ENCODE results near the gene EFNA3.

EFNA3 gene

DNA sequence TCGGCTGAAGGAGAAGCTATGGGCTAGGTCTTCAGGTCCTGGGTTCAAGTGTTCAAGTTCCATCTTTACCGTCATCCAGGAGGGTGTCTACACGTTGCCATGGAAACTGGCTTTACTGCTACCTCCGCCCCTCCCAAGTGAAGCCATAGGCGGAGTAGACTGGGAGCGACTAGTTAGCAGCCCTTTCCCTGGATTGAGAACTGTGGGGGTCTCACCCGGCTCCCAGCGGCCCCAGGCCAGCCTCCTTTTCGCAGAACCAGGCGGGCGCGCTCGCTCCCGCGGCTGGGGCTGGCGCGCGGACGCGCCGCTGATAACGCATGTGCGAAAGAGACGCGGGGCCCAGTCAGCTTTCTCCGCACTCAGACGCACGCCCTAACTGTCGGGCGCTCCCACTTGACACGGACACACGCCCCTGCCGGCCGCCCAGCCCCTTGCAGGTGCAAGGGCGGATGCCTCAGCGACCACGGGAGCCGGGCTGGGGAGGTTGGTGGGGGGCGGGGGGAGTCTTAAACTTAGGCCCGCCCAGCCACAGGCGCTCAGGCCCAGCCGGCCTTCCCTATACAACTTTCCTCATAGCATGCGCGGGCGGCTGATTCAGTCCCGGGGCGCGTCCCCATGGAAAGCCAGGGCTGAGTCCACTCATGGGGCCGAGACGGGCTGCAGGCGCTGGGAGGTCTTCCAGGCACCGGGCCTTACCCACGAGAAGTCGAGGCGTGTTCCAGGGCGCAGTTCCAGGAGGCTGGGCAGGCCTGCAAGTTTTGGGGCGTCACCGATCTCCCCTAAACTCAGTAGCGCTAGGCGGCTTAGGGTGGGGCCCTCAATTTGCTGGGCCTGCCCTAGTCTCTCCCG is 7.7 kb upstream of the EFNA3 start:
- Histone ChIP-seq H3K4me1 (ENCODE audit: control insufficient read depth, insufficient read depth, low read length) (peaks cover 5% of the 10 kb centered on the region; the same call in 1 of the 2 replicates), H3K36me3 (ENCODE audit: control insufficient read depth in 2 of 2, insufficient read depth in 1 of 2, low read length in 2 of 2) (peaks cover 0 to 5% of the 10 kb centered on the region in 2 experiments; a peak in 1 of 3 replicates), H3K27ac (ENCODE audit: extremely low read depth, low read depth, low read length) (no peak overlapping the region; the same call in 1 of the 2 replicates), H3K9me3 (ENCODE audit: control insufficient read depth, insufficient read depth, low read depth, low read length) (no peaks in the 10 kb centered on the region), H3K4me3 (ENCODE audit: low read depth, low read length) (peak overlapping the region; percentile 0; the same call in 1 of the 2 replicates)
- ChIA-PET CTCF (interaction anchor here (0.7 to 8.0 kb wide), 4 partner anchors 10 to 102 kb away, joined by 3 to 66 read pairs (median 8); partner anchors contain the start of gene KRTCAP2), POLR2A (interaction anchor here (0.6 kb wide), 1 partner anchor 10 kb away, joined by 3 read pairs; no protein-coding TSS in a partner anchor)
- TF ChIP-seq ZNF624 (tag by site-specific recombination; IDR thresholded peaks at IDR 0.05) (no peak), ZBTB48 (tag by site-specific recombination; IDR thresholded peaks at IDR 0.05) (0 out of 2 replicates have a peak, but pooled peaks have one; percentile 21), ZNF514 (tag by site-specific recombination; IDR thresholded peaks at IDR 0.05) (no peak), ZNF629 (tag by site-specific recombination; IDR thresholded peaks at IDR 0.05) (no peak), ZNF211 (tag by site-specific recombination; IDR thresholded peaks at IDR 0.05; ENCODE audit: low read depth) (no peak), ZNF791 (tag by site-specific recombination; IDR thresholded peaks at IDR 0.05) (no peak), ZEB2 (tag by site-specific recombination; IDR thresholded peaks at IDR 0.05) (peak; percentile 56), ZNF423 (tag by site-specific recombination; IDR thresholded peaks at IDR 0.05) (no peak), ZBTB17 (tag by site-specific recombination; IDR thresholded peaks at IDR 0.05) (peak; percentile 51; the same call in 1 of the 2 replicates), ZNF416 (tag by site-specific recombination; IDR thresholded peaks at IDR 0.05) (no peak), ZNF571 (tag by site-specific recombination; IDR thresholded peaks at IDR 0.05) (no peak), GFI1B (tag by site-specific recombination; IDR thresholded peaks at IDR 0.05) (no peak), IKZF3 (tag by site-specific recombination; IDR thresholded peaks at IDR 0.05) (no peak), ZNF585B (tag by site-specific recombination; IDR thresholded peaks at IDR 0.05) (no peak), ZBTB20 (tag by site-specific recombination; IDR thresholded peaks at IDR 0.05) (peak; percentile 27; the same call in 1 of the 2 replicates), FEZF1 (tag by site-specific recombination; IDR thresholded peaks at IDR 0.05) (no peak), ZNF121 (tag by site-specific recombination; IDR thresholded peaks at IDR 0.05) (peak; percentile 81), ZFP69B (tag by site-specific recombination; IDR thresholded peaks at IDR 0.05) (peak; percentile 64; the same call in 1 of the 2 replicates), ZNF311 (tag by site-specific recombination; IDR thresholded peaks at IDR 0.05; ENCODE audit: borderline replicate concordance) (no peak)
- TF ChIP-seq, protein P1, sequence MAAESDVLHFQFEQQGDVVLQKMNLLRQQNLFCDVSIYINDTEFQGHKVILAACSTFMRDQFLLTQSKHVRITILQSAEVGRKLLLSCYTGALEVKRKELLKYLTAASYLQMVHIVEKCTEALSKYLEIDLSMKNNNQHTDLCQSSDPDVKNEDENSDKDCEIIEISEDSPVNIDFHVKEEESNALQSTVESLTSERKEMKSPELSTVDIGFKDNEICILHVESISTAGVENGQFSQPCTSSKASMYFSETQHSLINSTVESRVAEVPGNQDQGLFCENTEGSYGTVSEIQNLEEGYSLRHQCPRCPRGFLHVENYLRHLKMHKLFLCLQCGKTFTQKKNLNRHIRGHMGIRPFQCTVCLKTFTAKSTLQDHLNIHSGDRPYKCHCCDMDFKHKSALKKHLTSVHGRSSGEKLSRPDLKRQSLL (tag by site-specific recombination; IDR thresholded peaks at IDR 0.05) = no peak
- TF ChIP-seq, protein P2, sequence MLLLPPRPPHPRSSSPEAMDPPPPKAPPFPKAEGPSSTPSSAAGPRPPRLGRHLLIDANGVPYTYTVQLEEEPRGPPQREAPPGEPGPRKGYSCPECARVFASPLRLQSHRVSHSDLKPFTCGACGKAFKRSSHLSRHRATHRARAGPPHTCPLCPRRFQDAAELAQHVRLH (tag by site-specific recombination; IDR thresholded peaks at IDR 0.05) = no peak
- TF ChIP-seq, protein P3, sequence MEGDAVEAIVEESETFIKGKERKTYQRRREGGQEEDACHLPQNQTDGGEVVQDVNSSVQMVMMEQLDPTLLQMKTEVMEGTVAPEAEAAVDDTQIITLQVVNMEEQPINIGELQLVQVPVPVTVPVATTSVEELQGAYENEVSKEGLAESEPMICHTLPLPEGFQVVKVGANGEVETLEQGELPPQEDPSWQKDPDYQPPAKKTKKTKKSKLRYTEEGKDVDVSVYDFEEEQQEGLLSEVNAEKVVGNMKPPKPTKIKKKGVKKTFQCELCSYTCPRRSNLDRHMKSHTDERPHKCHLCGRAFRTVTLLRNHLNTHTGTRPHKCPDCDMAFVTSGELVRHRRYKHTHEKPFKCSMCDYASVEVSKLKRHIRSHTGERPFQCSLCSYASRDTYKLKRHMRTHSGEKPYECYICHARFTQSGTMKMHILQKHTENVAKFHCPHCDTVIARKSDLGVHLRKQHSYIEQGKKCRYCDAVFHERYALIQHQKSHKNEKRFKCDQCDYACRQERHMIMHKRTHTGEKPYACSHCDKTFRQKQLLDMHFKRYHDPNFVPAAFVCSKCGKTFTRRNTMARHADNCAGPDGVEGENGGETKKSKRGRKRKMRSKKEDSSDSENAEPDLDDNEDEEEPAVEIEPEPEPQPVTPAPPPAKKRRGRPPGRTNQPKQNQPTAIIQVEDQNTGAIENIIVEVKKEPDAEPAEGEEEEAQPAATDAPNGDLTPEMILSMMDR (tag by site-specific recombination; IDR thresholded peaks at IDR 0.05) = peak; percentile 81
- TF ChIP-seq, protein P4, sequence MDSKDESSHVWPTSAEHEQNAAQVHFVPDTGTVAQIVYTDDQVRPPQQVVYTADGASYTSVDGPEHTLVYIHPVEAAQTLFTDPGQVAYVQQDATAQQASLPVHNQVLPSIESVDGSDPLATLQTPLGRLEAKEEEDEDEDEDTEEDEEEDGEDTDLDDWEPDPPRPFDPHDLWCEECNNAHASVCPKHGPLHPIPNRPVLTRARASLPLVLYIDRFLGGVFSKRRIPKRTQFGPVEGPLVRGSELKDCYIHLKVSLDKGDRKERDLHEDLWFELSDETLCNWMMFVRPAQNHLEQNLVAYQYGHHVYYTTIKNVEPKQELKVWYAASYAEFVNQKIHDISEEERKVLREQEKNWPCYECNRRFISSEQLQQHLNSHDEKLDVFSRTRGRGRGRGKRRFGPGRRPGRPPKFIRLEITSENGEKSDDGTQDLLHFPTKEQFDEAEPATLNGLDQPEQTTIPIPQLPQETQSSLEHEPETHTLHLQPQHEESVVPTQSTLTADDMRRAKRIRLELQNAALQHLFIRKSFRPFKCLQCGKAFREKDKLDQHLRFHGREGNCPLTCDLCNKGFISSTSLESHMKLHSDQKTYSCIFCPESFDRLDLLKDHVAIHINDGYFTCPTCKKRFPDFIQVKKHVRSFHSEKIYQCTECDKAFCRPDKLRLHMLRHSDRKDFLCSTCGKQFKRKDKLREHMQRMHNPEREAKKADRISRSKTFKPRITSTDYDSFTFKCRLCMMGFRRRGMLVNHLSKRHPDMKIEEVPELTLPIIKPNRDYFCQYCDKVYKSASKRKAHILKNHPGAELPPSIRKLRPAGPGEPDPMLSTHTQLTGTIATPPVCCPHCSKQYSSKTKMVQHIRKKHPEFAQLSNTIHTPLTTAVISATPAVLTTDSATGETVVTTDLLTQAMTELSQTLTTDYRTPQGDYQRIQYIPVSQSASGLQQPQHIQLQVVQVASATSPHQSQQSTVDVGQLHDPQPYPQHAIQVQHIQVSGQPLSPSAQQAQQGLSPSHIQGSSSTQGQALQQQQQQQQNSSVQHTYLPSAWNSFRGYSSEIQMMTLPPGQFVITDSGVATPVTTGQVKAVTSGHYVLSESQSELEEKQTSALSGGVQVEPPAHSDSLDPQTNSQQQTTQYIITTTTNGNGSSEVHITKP (tag by site-specific recombination; IDR thresholded peaks at IDR 0.05) = peak; percentile 90
- TF ChIP-seq, protein P5, sequence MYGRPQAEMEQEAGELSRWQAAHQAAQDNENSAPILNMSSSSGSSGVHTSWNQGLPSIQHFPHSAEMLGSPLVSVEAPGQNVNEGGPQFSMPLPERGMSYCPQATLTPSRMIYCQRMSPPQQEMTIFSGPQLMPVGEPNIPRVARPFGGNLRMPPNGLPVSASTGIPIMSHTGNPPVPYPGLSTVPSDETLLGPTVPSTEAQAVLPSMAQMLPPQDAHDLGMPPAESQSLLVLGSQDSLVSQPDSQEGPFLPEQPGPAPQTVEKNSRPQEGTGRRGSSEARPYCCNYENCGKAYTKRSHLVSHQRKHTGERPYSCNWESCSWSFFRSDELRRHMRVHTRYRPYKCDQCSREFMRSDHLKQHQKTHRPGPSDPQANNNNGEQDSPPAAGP (tag by site-specific recombination; IDR thresholded peaks at IDR 0.05) = 0 out of 2 replicates have a peak, but pooled peaks have one; percentile 14
- TF ChIP-seq, protein P6, sequence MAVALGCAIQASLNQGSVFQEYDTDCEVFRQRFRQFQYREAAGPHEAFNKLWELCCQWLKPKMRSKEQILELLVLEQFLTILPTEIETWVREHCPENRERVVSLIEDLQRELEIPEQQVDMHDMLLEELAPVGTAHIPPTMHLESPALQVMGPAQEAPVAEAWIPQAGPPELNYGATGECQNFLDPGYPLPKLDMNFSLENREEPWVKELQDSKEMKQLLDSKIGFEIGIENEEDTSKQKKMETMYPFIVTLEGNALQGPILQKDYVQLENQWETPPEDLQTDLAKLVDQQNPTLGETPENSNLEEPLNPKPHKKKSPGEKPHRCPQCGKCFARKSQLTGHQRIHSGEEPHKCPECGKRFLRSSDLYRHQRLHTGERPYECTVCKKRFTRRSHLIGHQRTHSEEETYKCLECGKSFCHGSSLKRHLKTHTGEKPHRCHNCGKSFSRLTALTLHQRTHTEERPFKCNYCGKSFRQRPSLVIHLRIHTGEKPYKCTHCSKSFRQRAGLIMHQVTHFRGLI (tag by site-specific recombination; IDR thresholded peaks at IDR 0.05) = peak; percentile 93
- TF ChIP-seq, protein P7, sequence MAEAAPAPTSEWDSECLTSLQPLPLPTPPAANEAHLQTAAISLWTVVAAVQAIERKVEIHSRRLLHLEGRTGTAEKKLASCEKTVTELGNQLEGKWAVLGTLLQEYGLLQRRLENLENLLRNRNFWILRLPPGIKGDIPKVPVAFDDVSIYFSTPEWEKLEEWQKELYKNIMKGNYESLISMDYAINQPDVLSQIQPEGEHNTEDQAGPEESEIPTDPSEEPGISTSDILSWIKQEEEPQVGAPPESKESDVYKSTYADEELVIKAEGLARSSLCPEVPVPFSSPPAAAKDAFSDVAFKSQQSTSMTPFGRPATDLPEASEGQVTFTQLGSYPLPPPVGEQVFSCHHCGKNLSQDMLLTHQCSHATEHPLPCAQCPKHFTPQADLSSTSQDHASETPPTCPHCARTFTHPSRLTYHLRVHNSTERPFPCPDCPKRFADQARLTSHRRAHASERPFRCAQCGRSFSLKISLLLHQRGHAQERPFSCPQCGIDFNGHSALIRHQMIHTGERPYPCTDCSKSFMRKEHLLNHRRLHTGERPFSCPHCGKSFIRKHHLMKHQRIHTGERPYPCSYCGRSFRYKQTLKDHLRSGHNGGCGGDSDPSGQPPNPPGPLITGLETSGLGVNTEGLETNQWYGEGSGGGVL (tag by site-specific recombination; IDR thresholded peaks at IDR 0.05) = peak; percentile 49

Measured in HEK293 (cell line).